GM12891 (cell line): ENCODE measurements around the gene PLCZ1.

Source experiments
- PAX5 ChIP-seq: IDR thresholded peaks from 2 replicates; pipeline ENCODE4 v1.6.1; 2011; ENCODE audit warnings: low read length, moderate library complexity, mild to moderate bottlenecking; ENCODE audit not compliant: insufficient read depth, severe bottlenecking
- POLR2A ChIP-seq: IDR thresholded peaks from 2 replicates; pipeline ENCODE4 v1.6.1; 2011; ENCODE audit warnings: low read depth, low read length, control low read depth
- POLR2AphosphoS5 ChIP-seq: IDR thresholded peaks from 2 replicates; pipeline ENCODE4 v1.6.1; 2011; ENCODE audit warnings: low read depth, low read length, control low read depth
- SPI1 ChIP-seq: IDR thresholded peaks from 2 replicates; pipeline ENCODE4 v1.6.1; 2011; ENCODE audit warnings: low read depth, low read length, control low read depth

- TF ChIP-seq SPI1 (no peak), POLR2A (no peak), PAX5 (no peak), POLR2AphosphoS5 (no peak)
Measured at GRCh38 chr12:18782827-18783226, 45.0 kb upstream of the PLCZ1 start.
